Stomach (tissue), 9 donors: ENCODE measurements around the gene EPN2. TPM values are rescaled to one million over a fixed set of nuclear protein-coding genes. Genes with fewer than 3 reads are reported as not detected.

Experiments
- DNase-seq, 2 donors: peaks; one replicate each; pipeline versions ENCODE4 v3.0.0 to v3.0.0-alpha.2; 2013 to 2019
- H3K27ac ChIP-seq, 5 donors: fragments of 200-600 bp in 4 of 5; sonication (generic) in 4 of 5; one replicate each; pipeline ENCODE4 v1.5.1; 2013 to 2019; ENCODE audit warnings: mild to moderate bottlenecking in 1 of 5, moderate library complexity in 1 of 5
- H3K27me3 ChIP-seq, 3 donors: fragments of 200-600 bp; sonication (generic); one replicate each; pipeline ENCODE4 v1.5.1; 2017 to 2019; ENCODE audit warnings: mixed run types in 1 of 3
- H3K36me3 ChIP-seq, 4 donors: fragments of 200-600 bp; sonication (generic); 1 replicate in 3 of 4; 2 replicates in 1 of 4; pipeline ENCODE4 v1.5.1; 2016 to 2019
- H3K4me1 ChIP-seq, 4 donors: fragments of 200-600 bp; sonication (generic); one replicate each; pipeline ENCODE4 v1.5.1; 2016 to 2019
- H3K4me3 ChIP-seq, 4 donors: fragments of 200-600 bp; sonication (generic) in 3 of 4; one replicate each; pipeline ENCODE4 v1.5.1; 2016 to 2019; ENCODE audit warnings: mild to moderate bottlenecking in 1 of 4
- H3K9me3 ChIP-seq, 4 donors: fragments of 200-600 bp; sonication (generic); one replicate each; pipeline ENCODE4 v1.5.1; 2016 to 2019
- EP300 ChIP-seq: sonication (generic); formaldehyde crosslinking; IDR thresholded peaks from one replicate; pipeline ENCODE4 v1.6.1; 2017; ENCODE audit warnings: antibody characterized with exemption
- POLR2A ChIP-seq, 4 donors: fragments of 450-650 bp; IDR thresholded peaks; one replicate each; pipeline ENCODE4 v1.6.1; 2016; ENCODE audit warnings: antibody characterized with exemption in 4 of 4, control low read depth in 2 of 4, mild to moderate bottlenecking in 1 of 4, moderate library complexity in 1 of 4
- POLR2AphosphoS5 ChIP-seq, 3 donors: sonication (generic); formaldehyde crosslinking; IDR thresholded peaks; one replicate each; pipeline ENCODE4 v1.6.1; 2016; ENCODE audit warnings: antibody characterized with exemption in 3 of 3
- WGBS, 5 donors: extraction: QIAGEN DNeasy Blood & Tissue Kit in 3 of 5; methylation state at CpG; one replicate each; pipeline versions ENCODE4 v1.1.5 to v1.1.7; 2013 to 2018; 5-methylcytosine and 5-hydroxymethylcytosine counted together
- intact Hi-C: fragments of 100-400 bp; cut with DNase I; formaldehyde crosslinking; loops from one replicate; pipeline ENCODE4 v1.15.1; 2023; ENCODE audit warnings: low total_unique reads
- polyA plus RNA-seq, 3 donors: library from polyadenylated mRNA; stranded (reverse); fragments of 200-250 nt; gene quantifications; one replicate each; pipeline ENCODE4 v1.2.3, GENCODE V29; 2013
- total RNA-seq, 5 donors: library from RNA; depleted of rRNA; stranded (reverse); fragments of >200 nt; gene quantifications; one replicate each; pipeline versions ENCODE4 v1.1.0 to v1.2.3, GENCODE V29; 2014 to 2016
- TF ChIP-seq, protein P1 (sequence below), 7 experiments: fragments of 450-650 bp in 4 of 7; fragments of 200-600 bp in 3 of 7; sonication (generic) in 3 of 7; IDR thresholded peaks; one replicate each; pipeline ENCODE4 v1.5.1; 2016 to 2019; ENCODE audit warnings: antibody characterized with exemption in 7 of 7, control low read depth in 2 of 7, mild to moderate bottlenecking in 1 of 7
- donor health status: healthy with polysubstance abuse.
- donor health status: Bipolar disorder and iron deficiency.
- donor health status: healthy.

EPN2 gene
- total and polyA plus RNA-seq, 8 donors: 10.7 to 71.9 (median 25.7) TPM

DNA sequence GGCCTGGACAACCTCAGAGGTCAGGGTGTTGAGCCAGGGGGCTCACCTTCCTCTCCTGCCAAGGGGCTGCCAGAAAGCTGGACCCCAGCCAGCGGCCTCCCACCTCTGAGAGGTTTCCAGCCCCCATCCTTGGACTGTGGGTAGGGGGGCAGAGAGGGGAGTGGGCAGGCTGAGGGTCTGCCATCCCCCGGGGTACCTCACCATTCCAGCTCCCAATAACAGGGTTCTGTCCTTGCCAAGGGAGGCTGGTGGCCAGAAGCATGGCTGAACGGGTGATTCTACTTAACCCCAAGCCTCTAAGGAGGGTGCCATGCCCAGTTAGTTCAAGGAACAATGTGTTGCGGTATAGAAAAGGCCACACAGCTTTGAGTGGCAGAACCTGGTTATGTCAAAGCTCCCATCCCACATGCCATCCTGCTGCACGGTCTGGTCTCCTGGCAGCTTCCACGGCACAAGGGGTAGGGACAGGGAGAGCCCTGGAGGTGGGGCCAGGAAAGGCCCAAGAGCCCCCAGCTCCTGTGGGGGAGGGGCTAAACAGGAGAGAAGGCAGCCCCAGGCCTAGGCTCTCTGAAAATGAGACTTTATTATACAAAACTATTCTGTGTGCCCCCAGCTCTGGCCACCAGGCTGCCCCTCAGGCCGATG is 105.6 kb downstream of the EPN2 start:
- Histone ChIP-seq H3K9me3 (no peaks in the 10 kb centered on the region), H3K4me3 (no peak overlapping the region), H3K27ac (peak overlapping the region in 1 of 5 donors; percentile 26), H3K27me3 (no peaks in the 10 kb centered on the region), H3K4me1 (peaks cover 19 to 59% (median 38%) of the 10 kb centered on the region in 4 donors), H3K36me3 (no peaks in the 10 kb centered on the region)
- WGBS, 5 donors: 68 to 83% (median 72%) methylated on average over 3 to 7 of the region's 7 CpGs
- no peak for DNase-seq
- no peak for TF ChIP-seq POLR2A (IDR thresholded peaks at IDR 0.05)
- TF ChIP-seq EP300: no peak
- intact Hi-C loops: no loop called here

DNA sequence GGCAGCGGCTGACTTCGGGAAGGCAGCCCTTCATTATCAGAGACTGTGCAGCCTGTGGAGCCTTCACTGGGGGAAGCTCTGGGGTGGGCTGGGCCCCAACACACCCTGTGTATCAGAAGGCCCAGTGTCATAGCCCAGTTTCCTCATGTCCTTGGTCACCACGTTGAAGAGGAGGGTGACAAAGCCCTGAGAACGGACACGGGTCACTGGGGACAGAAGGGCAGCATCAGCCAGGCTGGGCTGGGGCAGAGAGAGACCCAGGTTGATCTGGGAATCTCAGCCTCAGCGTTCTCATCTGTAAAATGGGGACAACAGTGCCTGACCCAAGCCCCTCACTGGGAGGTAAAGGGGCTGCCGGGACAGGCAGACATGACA is 106.1 kb downstream of the EPN2 start:
- no peaks in the 10 kb centered on the region for H3K27me3 ChIP-seq
- no peaks in the 10 kb centered on the region for H3K9me3 ChIP-seq
- H3K27ac ChIP-seq: peak overlapping the region in 1 of 5 donors; percentile 26
- H3K36me3 ChIP-seq: no peaks in the 10 kb centered on the region
- peaks cover 19 to 57% (median 39%) of the 10 kb centered on the region in 4 donors for H3K4me1 ChIP-seq
- H3K4me3 ChIP-seq: no peak overlapping the region
- TF ChIP-seq POLR2AphosphoS5 (IDR thresholded peaks at IDR 0.05): no peak
- no peak for TF ChIP-seq EP300
- TF ChIP-seq, protein P1, sequence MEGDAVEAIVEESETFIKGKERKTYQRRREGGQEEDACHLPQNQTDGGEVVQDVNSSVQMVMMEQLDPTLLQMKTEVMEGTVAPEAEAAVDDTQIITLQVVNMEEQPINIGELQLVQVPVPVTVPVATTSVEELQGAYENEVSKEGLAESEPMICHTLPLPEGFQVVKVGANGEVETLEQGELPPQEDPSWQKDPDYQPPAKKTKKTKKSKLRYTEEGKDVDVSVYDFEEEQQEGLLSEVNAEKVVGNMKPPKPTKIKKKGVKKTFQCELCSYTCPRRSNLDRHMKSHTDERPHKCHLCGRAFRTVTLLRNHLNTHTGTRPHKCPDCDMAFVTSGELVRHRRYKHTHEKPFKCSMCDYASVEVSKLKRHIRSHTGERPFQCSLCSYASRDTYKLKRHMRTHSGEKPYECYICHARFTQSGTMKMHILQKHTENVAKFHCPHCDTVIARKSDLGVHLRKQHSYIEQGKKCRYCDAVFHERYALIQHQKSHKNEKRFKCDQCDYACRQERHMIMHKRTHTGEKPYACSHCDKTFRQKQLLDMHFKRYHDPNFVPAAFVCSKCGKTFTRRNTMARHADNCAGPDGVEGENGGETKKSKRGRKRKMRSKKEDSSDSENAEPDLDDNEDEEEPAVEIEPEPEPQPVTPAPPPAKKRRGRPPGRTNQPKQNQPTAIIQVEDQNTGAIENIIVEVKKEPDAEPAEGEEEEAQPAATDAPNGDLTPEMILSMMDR (IDR thresholded peaks at IDR 0.05): no peak
- no peak for TF ChIP-seq POLR2A (IDR thresholded peaks at IDR 0.05)
- 81 to 91% (median 83%) methylated on average over 6 to 7 of the region's 7 CpGs for WGBS, 5 donors
- intact Hi-C loops: no loop called here
- no peak for DNase-seq

DNA sequence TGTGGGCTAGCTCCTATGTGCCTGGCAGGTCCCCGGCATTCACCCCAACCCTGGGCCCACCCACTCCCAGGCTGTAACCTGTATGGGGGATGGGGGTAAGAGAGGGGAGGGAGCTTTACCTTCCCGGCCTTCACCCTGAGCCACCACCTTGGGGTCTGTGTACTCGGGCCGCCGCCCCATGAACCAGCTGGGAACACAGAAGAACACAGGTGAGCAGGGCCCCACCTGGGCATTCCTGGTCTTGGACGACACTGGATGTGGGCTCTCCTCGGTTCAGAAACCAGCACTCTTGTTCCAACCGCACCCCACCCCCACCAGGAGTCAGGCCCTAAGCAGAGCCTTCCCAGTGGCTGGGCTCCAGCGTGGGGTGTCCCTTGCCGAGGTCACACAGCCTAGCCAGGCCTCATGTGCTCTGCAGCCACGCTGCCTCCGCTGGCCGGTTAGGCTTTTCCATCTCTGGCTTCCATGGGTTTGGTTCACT is 106.5 kb downstream of the EPN2 start:
- peaks cover 19 to 57% (median 38%) of the 10 kb centered on the region in 4 donors for H3K4me1 ChIP-seq
- DNase-seq: peak in 1 of 2 donors; percentile 63
- WGBS, 5 donors: 65 to 80% (median 72%) methylated on average over 1 to 13 of the region's 13 CpGs
- no peaks in the 10 kb centered on the region for H3K27me3 ChIP-seq
- no peak overlapping the region for H3K27ac ChIP-seq
- no peaks in the 10 kb centered on the region for H3K36me3 ChIP-seq
- no peak for TF ChIP-seq POLR2A (IDR thresholded peaks at IDR 0.05)
- TF ChIP-seq POLR2AphosphoS5 (IDR thresholded peaks at IDR 0.05): no peak
- no peak for TF ChIP-seq EP300
- TF ChIP-seq, protein P1 (IDR thresholded peaks at IDR 0.05): no peak
- H3K9me3 ChIP-seq: no peaks in the 10 kb centered on the region
- H3K4me3 ChIP-seq: no peak overlapping the region
- intact Hi-C loops: no loop called here

DNA sequence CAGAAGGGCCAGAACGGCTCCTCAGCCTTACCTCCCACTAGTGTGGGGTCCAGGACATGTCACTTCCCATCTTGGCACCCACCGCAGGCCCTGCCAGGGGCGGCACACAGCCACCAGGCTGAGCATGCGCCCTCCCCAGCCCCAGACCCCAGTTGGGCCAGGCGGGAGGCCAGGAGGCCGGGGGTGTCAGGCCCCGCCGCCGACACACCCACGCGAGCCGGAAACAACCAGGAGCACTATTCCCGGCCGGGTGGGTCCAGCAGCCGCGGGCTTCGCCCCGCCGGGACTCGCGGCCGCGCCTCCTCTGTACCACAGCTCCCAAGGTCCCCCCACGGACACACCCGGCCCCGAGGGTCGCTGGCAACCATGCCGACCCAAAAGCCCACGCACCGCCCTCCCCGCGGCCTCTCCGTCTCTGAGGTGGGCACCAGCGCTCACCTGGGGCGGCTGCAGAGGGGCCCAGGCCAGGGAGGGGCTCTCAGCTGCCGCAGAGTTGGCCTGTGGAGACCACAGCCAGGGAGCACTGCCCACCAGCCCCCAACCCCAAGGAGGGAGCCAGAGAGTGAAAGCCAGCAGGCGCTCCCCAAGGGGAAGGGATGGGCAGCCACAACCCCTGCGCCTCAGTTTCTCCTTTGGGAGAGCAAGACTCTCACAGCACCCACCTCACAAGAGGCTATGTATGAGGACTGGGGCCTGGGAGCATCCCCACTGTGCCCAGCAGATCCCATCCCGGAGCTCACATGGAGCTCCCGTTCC is 107.3 kb downstream of the EPN2 start:
- Histone ChIP-seq H3K27me3 (no peaks in the 10 kb centered on the region), H3K4me1 (peaks cover 19 to 57% (median 38%) of the 10 kb centered on the region in 4 donors), H3K4me3 (no peak overlapping the region), H3K36me3 (no peaks in the 10 kb centered on the region), H3K27ac (no peak overlapping the region), H3K9me3 (no peaks in the 10 kb centered on the region)
- 64 to 86% (median 72%) methylated on average over 20 to 40 of the region's 40 CpGs for WGBS, 5 donors
- intact Hi-C loops: no loop called here
- no peak for DNase-seq
- TF ChIP-seq EP300 (no peak), POLR2AphosphoS5 (IDR thresholded peaks at IDR 0.05) (no peak), POLR2A (IDR thresholded peaks at IDR 0.05) (no peak)
- TF ChIP-seq, protein P1 (IDR thresholded peaks at IDR 0.05): no peak
